K562 (cell line): ENCODE data around the gene FAM168B. TPM values are rescaled to one million over a fixed set of nuclear protein-coding genes. Genes with fewer than 3 reads are reported as not detected.

Source experiments
- BRCA1 ChIP-seq, 2 experiments: fragments of 450-650 bp in 1 of 2; sonication (generic) in 1 of 2; formaldehyde crosslinking in 1 of 2; IDR thresholded peaks; 2 replicates each; pipeline versions ENCODE4 v1.5.0 to v1.6.1; 2017 to 2020; ENCODE audit warnings: mild to moderate bottlenecking in 1 of 2, missing genetic modification reagents in 1 of 2
- CREB1 ChIP-seq, 2 experiments: sonication (generic) in 1 of 2; formaldehyde crosslinking in 1 of 2; IDR thresholded peaks; 2 replicates each; pipeline versions ENCODE4 v1.6.1 to v1.8.0; 2012 to 2022; ENCODE audit warnings: inconsistent platforms in 1 of 2, mild to moderate bottlenecking in 1 of 2, missing genetic modification reagents in 1 of 2, moderate library complexity in 1 of 2
- CREB3L1 ChIP-seq: fragments of 450-650 bp; IDR thresholded peaks from 2 replicates; pipeline ENCODE4 v1.6.1; 2014; ENCODE audit warnings: low read depth, mild to moderate bottlenecking, moderate library complexity, borderline replicate concordance
- CREM ChIP-seq: IDR thresholded peaks from 2 replicates; pipeline ENCODE4 v1.6.1; 2014; ENCODE audit warnings: antibody characterized with exemption, low read depth
- DIDO1 ChIP-seq: fragments of 450-650 bp; IDR thresholded peaks from 2 replicates; pipeline ENCODE4 v1.6.1; 2016; ENCODE audit warnings: low read depth, missing biosample characterization, missing genetic modification characterization
- ETS2 ChIP-seq: IDR thresholded peaks from 2 replicates; pipeline ENCODE4 v1.6.1; 2016; ENCODE audit warnings: borderline replicate concordance, missing genetic modification characterization, mild to moderate bottlenecking, moderate library complexity, missing compliant biosample characterization; ENCODE audit not compliant: poor library complexity, severe bottlenecking
- FIP1L1 ChIP-seq: fragments of 200-400 bp; formaldehyde crosslinking; IDR thresholded peaks from 2 replicates; pipeline ENCODE4 v1.6.1; 2018; ENCODE audit warnings: mild to moderate bottlenecking, low read depth, low read length; ENCODE audit not compliant: poor library complexity, severe bottlenecking
- HDAC2 ChIP-seq: fragments of 450-650 bp; IDR thresholded peaks from 2 replicates; pipeline ENCODE4 v1.6.1; 2016; ENCODE audit warnings: mild to moderate bottlenecking
- KAT8 ChIP-seq: fragments of 450-650 bp; IDR thresholded peaks from 2 replicates; pipeline ENCODE4 v1.6.1; 2016; ENCODE audit warnings: low read depth, mild to moderate bottlenecking
- MAFG ChIP-seq: fragments of 450-650 bp; conservative IDR thresholded peaks from 2 replicates; pipeline ENCODE4 v1.6.1; 2016; ENCODE audit warnings: missing genetic modification characterization, missing compliant biosample characterization
- MYC ChIP-seq, 2 experiments: fragments of 250-450 bp in 1 of 2; sonication (Bioruptor Pico) in 1 of 2; IDR thresholded peaks; 2 replicates each; pipeline versions ENCODE4 v1.5.1 to v1.6.1; 2012 to 2021; ENCODE audit warnings: low read depth in 2 of 2, borderline replicate concordance in 1 of 2, improper control_type of control experiment in 1 of 2, low read length in 1 of 2, mild to moderate bottlenecking in 1 of 2, moderate library complexity in 1 of 2
- NFXL1 ChIP-seq: fragments of 450-650 bp; formaldehyde crosslinking; IDR thresholded peaks from 2 replicates; pipeline ENCODE4 v1.4.0; 2021; ENCODE audit warnings: mild to moderate bottlenecking
- PHF8 ChIP-seq: fragments of 200-600 bp; sonication (generic); IDR thresholded peaks from 2 replicates; pipeline ENCODE4 v1.6.1; 2012; ENCODE audit warnings: mixed run types, mild to moderate bottlenecking, inconsistent platforms, low read length, moderate library complexity, borderline replicate concordance
- PML ChIP-seq: IDR thresholded peaks from 2 replicates; pipeline ENCODE4 v1.6.1; 2012; ENCODE audit warnings: low read length, inconsistent platforms
- RBM17 ChIP-seq: fragments of 200-400 bp; formaldehyde crosslinking; IDR thresholded peaks from 2 replicates; pipeline ENCODE4 v1.6.1; 2017; ENCODE audit warnings: low read depth, mild to moderate bottlenecking, low read length, borderline replicate concordance
- RFX7 ChIP-seq: fragments of 250-450 bp; sonication (Bioruptor Pico); IDR thresholded peaks from 2 replicates; pipeline ENCODE4 v1.5.1; 2021; ENCODE audit warnings: mild to moderate bottlenecking
- SIN3B ChIP-seq: fragments of 450-650 bp; IDR thresholded peaks from 2 replicates; pipeline ENCODE4 v1.6.1; 2017; ENCODE audit warnings: low read depth, mild to moderate bottlenecking, moderate library complexity
- SP2 ChIP-seq: IDR thresholded peaks from 2 replicates; pipeline ENCODE4 v1.6.1; 2011; ENCODE audit warnings: mild to moderate bottlenecking, low read depth, low read length, moderate library complexity; ENCODE audit not compliant: poor library complexity, severe bottlenecking; ENCODE audit errors: extremely low read depth
- TBL1XR1 ChIP-seq, 2 experiments: IDR thresholded peaks; 2 replicates each; pipeline ENCODE4 v1.6.1; 2012; ENCODE audit warnings: improper control_type of control experiment in 2 of 2, low read length in 2 of 2, mild to moderate bottlenecking in 1 of 2
- ZFP91 ChIP-seq: sonication (generic); formaldehyde crosslinking; IDR thresholded peaks from 2 replicates; pipeline ENCODE4 v1.8.0; 2022; ENCODE audit warnings: mild to moderate bottlenecking, missing genetic modification reagents
- ZNF23 ChIP-seq: fragments of 250-450 bp; sonication (Bioruptor Pico); IDR thresholded peaks from 2 replicates; pipeline ENCODE4 v1.4.0; 2020; ENCODE audit warnings: mild to moderate bottlenecking
- ZNF274 ChIP-seq: IDR thresholded peaks from 2 replicates; pipeline ENCODE4 v1.6.1; 2011; ENCODE audit warnings: low read depth, mild to moderate bottlenecking, low read length, moderate library complexity, borderline replicate concordance
- ZNF3 ChIP-seq: fragments of 250-450 bp; sonication (Bioruptor Pico); IDR thresholded peaks from 2 replicates; pipeline ENCODE4 v1.5.0; 2021; ENCODE audit warnings: mild to moderate bottlenecking, moderate library complexity
- ZNF347 ChIP-seq: fragments of 450-650 bp; formaldehyde crosslinking; IDR thresholded peaks from 2 replicates; pipeline ENCODE4 v1.4.0; 2020; ENCODE audit warnings: low read depth, mild to moderate bottlenecking, moderate library complexity
- ZNF444 ChIP-seq: fragments of 250-450 bp; sonication (Bioruptor Pico); IDR thresholded peaks from 2 replicates; pipeline ENCODE4 v1.4.0; 2020; ENCODE audit warnings: mild to moderate bottlenecking, moderate library complexity
- ZNF695 ChIP-seq: fragments of 450-650 bp; formaldehyde crosslinking; IDR thresholded peaks from 2 replicates; pipeline ENCODE4 v1.4.0; 2020; ENCODE audit warnings: mild to moderate bottlenecking, moderate library complexity
- polyA plus RNA-seq, 8 experiments: library from polyadenylated mRNA; depleted of rRNA in 4 of 8; stranded (reverse) in 5 of 8; unstranded in 3 of 8; fragments of >200 nt; fragmentation: Nextera tagmentation in 2 of 8; fragmentation: Illumina TruSeq in 1 of 8; extraction: Ambion mirVana in 2 of 8; extraction: Trizol in 1 of 8; gene quantifications; 2 replicates each; pipeline versions ENCODE4 v1.2.1 to v1.2.3, GENCODE V29; 2011 to 2014; ENCODE audit warnings: inconsistent platforms in 1 of 8, missing spikeins in 1 of 8
- total RNA-seq, 7 experiments: library from RNA; depleted of rRNA in 6 of 7; stranded (reverse); fragments of >200 nt in 6 of 7; fragmentation: Illumina TruSeq in 2 of 7; extraction: Trizol in 2 of 7; gene quantifications; 2 replicates each; pipeline versions ENCODE4 v1.2.1 to v1.2.3, GENCODE V29; 2011 to 2021; ENCODE audit warnings: low replicate concordance in 1 of 7

The FAM168B gene
- total and polyA plus RNA-seq, 9 of the 15 experiments (the other 6 are each of a cell fraction or from before 2014, with no cell fraction given), result 3.3 to 76.0 (median 46.1) TPM

- TF ChIP-seq PML, result peak; percentile 56; the same call in 1 of the 2 replicates
- TF ChIP-seq PHF8, result peak; percentile 80; the same call in 1 of the 2 replicates
- no peak for TF ChIP-seq ZNF3
- TF ChIP-seq CREM, result peak; percentile 96
- no peak for TF ChIP-seq ZNF23 (CRISPR knock-in tag)
- no peak for TF ChIP-seq ZFP91
- peak; percentile 77 for TF ChIP-seq MYC (IDR thresholded peaks at IDR 0.05; ENCODE audit: low read depth, low read length)
- TF ChIP-seq MYC (CRISPR knock-in tag; IDR thresholded peaks at IDR 0.05; ENCODE audit: borderline replicate concordance, low read depth), result no peak; the same call in 1 of the 2 replicates
- TF ChIP-seq SP2, result no peak
- TF ChIP-seq CREB3L1, result 0 out of 2 replicates have a peak, but pooled peaks have one; percentile 26
- TF ChIP-seq MAFG (tag), result no peak
- no peak for TF ChIP-seq ZNF274
- TF ChIP-seq ZNF695 (CRISPR knock-in tag), result no peak
- no peak for TF ChIP-seq ZNF347 (CRISPR knock-in tag)
- TF ChIP-seq HDAC2, result no peak; the same call in 1 of the 2 replicates
- no peak for TF ChIP-seq ZNF444 (CRISPR knock-in tag)
- TF ChIP-seq CREB1 (IDR thresholded peaks at IDR 0.05), result peak; percentile 84
- TF ChIP-seq CREB1 (CRISPR knock-in tag; IDR thresholded peaks at IDR 0.05), result peak; percentile 90
- no peak for TF ChIP-seq RBM17
- no peak for TF ChIP-seq ETS2 (tag)
- TF ChIP-seq RFX7 (CRISPR knock-in tag), result no peak
- no peak for TF ChIP-seq KAT8
- TF ChIP-seq NFXL1 (CRISPR knock-in tag), result no peak
- no peak for TF ChIP-seq SIN3B
- no peak; a peak in 1 of 4 replicates for TF ChIP-seq TBL1XR1 (IDR thresholded peaks at IDR 0.05; ENCODE audit: low read length in 2 of 2)
- TF ChIP-seq BRCA1 (IDR thresholded peaks at IDR 0.05), result no peak
- TF ChIP-seq BRCA1 (CRISPR knock-in tag; IDR thresholded peaks at IDR 0.05), result no peak
- TF ChIP-seq DIDO1 (tag), result no peak
- no peak for TF ChIP-seq FIP1L1
Measured at GRCh38 chr2:131105156-131105949, 12.1 kb upstream of the FAM168B start, which contains the start of gene PLEKHB2 (continued).
